GM23248 (cell line): Measurements from ENCODE around the gene EPM2A. TPM values are rescaled to one million over a fixed set of nuclear protein-coding genes. Genes with fewer than 3 reads are reported as not detected.

Experiments used
- DNase-seq: peaks from one replicate; pipeline ENCODE4 v3.0.0-alpha.2; 2015
- H2AFZ ChIP-seq: fragments of 200-600 bp; sonication (generic); 2 replicates; pipeline ENCODE4 v1.6.1; 2016; ENCODE audit warnings: antibody characterized with exemption
- H3F3A ChIP-seq: fragments of 200-600 bp; sonication (generic); 2 replicates; pipeline ENCODE4 v1.6.1; 2016; ENCODE audit warnings: mild to moderate bottlenecking, antibody characterized with exemption, mixed run types; ENCODE audit not compliant: insufficient read depth
- H3K27ac ChIP-seq: fragments of 200-600 bp; sonication (generic); 2 replicates; pipeline ENCODE4 v1.5.1; 2016; ENCODE audit warnings: mild to moderate bottlenecking
- H3K27me3 ChIP-seq: fragments of 200-600 bp; sonication (generic); replicated peaks from 2 replicates; pipeline ENCODE4 v1.6.1; 2016; ENCODE audit warnings: mild to moderate bottlenecking; ENCODE audit not compliant: insufficient read depth
- H3K36me3 ChIP-seq: fragments of 200-600 bp; sonication (generic); 2 replicates; pipeline ENCODE4 v1.6.1; 2016; ENCODE audit warnings: low read depth, mild to moderate bottlenecking
- H3K4me1 ChIP-seq: fragments of 200-600 bp; sonication (generic); 2 replicates; pipeline ENCODE4 v1.6.1; 2016; ENCODE audit warnings: mild to moderate bottlenecking; ENCODE audit not compliant: insufficient read depth
- H3K4me2 ChIP-seq: fragments of 200-600 bp; sonication (generic); one replicate; pipeline ENCODE4 v1.6.1; 2016; ENCODE audit warnings: mild to moderate bottlenecking; ENCODE audit not compliant: unreplicated experiment
- H3K4me3 ChIP-seq: fragments of 200-600 bp; sonication (generic); 2 replicates; pipeline ENCODE4 v1.5.1; 2016; ENCODE audit warnings: mild to moderate bottlenecking
- H3K79me2 ChIP-seq: fragments of 200-600 bp; sonication (generic); 2 replicates; pipeline ENCODE4 v1.6.1; 2016; ENCODE audit warnings: mild to moderate bottlenecking; ENCODE audit not compliant: insufficient read depth
- H3K9ac ChIP-seq: fragments of 200-600 bp; sonication (generic); 2 replicates; pipeline ENCODE4 v1.6.1; 2016; ENCODE audit warnings: mild to moderate bottlenecking
- H3K9me2 ChIP-seq: fragments of 200-600 bp; sonication (generic); 2 replicates; pipeline ENCODE4 v1.6.1; 2016; ENCODE audit warnings: mixed run types, mild to moderate bottlenecking, moderate library complexity; ENCODE audit not compliant: insufficient read depth
- H3K9me3 ChIP-seq: fragments of 200-600 bp; sonication (generic); one replicate; pipeline ENCODE4 v1.6.1; 2017; ENCODE audit warnings: low read depth
- H4K20me1 ChIP-seq: fragments of 200-600 bp; sonication (generic); 2 replicates; pipeline ENCODE4 v1.6.0; 2016; ENCODE audit not compliant: insufficient read depth
- EZH2 ChIP-seq: fragments of 200-600 bp; sonication (generic); IDR thresholded peaks from 2 replicates; pipeline ENCODE4 v1.6.1; 2018; ENCODE audit warnings: antibody characterized with exemption, mild to moderate bottlenecking; ENCODE audit not compliant: insufficient read depth, poor library complexity, severe bottlenecking
- EZH2phosphoT487 ChIP-seq: fragments of 200-600 bp; sonication (generic); IDR thresholded peaks from 2 replicates; pipeline ENCODE4 v1.6.1; 2018; ENCODE audit warnings: antibody characterized with exemption, moderate library complexity, mild to moderate bottlenecking, low read depth; ENCODE audit not compliant: insufficient read depth
- WGBS, 2 experiments: methylation state at CpG; one replicate each; pipeline ENCODE4 v1.1.6; 2015 to 2017; ENCODE audit warnings: low lambda C conversion rate in 2 of 2, low coverage in 1 of 2; ENCODE audit errors: missing lambda C conversion rate in 2 of 2; 5-methylcytosine and 5-hydroxymethylcytosine counted together
- in situ Hi-C: fragments of 300-500 bp; cut with MboI; formaldehyde crosslinking; loops from 2 replicates; pipeline ENCODE4 v1.15.0; 2020
- polyA plus RNA-seq: library from polyadenylated mRNA; unstranded; fragments of >200 nt; fragmentation: Nextera tagmentation; extraction: Ambion mirVana; gene quantifications from 2 replicates; pipeline ENCODE4 v1.2.1, GENCODE V29; 2016
- total RNA-seq: library from RNA; depleted of rRNA; stranded (reverse); fragments of >200 nt; shearing (Covaris generic); gene quantifications from 2 replicates; pipeline ENCODE4 v1.2.3, GENCODE V29; 2014

EPM2A gene
- total and polyA plus RNA-seq, 2 experiments from 2014 or later: 2.7 to 3.5 TPM

GRCh38 chr6:145729887-145730286 is 5.4 kb downstream of the EPM2A start:
- H3K27me3 ChIP-seq: no peaks in the 10 kb centered on the region
- no peak for TF ChIP-seq EZH2
- H3K4me3 ChIP-seq: no peak overlapping the region
- H3K36me3 ChIP-seq: no peaks in the 10 kb centered on the region
- H3K9ac ChIP-seq: no peak overlapping the region
- no peaks in the 10 kb centered on the region for H4K20me1 ChIP-seq
- H3K9me2 ChIP-seq: no peaks in the 10 kb centered on the region; the same call in 1 of the 2 replicates
- DNase-seq: no peak
- peaks cover 8% of the 10 kb centered on the region for H3K4me1 ChIP-seq
- 90 to 98% methylated on average over 2 of the region's 2 CpGs for WGBS, 2 experiments
- H3K79me2 ChIP-seq: no peaks in the 10 kb centered on the region
- H3F3A ChIP-seq: peaks cover 11% of the 10 kb centered on the region; the same call in 1 of the 2 replicates
- H3K27ac ChIP-seq: no peak overlapping the region
- H3K9me3 ChIP-seq: no peaks in the 10 kb centered on the region
- in situ Hi-C loops: no loop called here
- no peak overlapping the region for H2AFZ ChIP-seq
- no peak overlapping the region for H3K4me2 ChIP-seq

- TF ChIP-seq EZH2 (no peak), EZH2phosphoT487 (no peak)
- no peak overlapping the region for H3K4me3 ChIP-seq
- no peaks in the 10 kb centered on the region for H3K9me3 ChIP-seq
- H3K27ac ChIP-seq: no peak overlapping the region
- H3K36me3 ChIP-seq: no peaks in the 10 kb centered on the region
- no peaks in the 10 kb centered on the region; the same call in 1 of the 2 replicates for H3K9me2 ChIP-seq
- H4K20me1 ChIP-seq: no peaks in the 10 kb centered on the region
- no peaks in the 10 kb centered on the region for H3K27me3 ChIP-seq
- H3K4me2 ChIP-seq: no peak overlapping the region
- peaks cover 2% of the 10 kb centered on the region; the same call in 1 of the 2 replicates for H3F3A ChIP-seq
- peaks cover 2% of the 10 kb centered on the region for H3K4me1 ChIP-seq
- H3K9ac ChIP-seq: no peak overlapping the region
- in situ Hi-C loops: no loop called here
- no peak for DNase-seq
- no peak overlapping the region for H2AFZ ChIP-seq
- WGBS, 2 experiments: 67 to 88% methylated on average over 1 of the region's 1 CpG
- H3K79me2 ChIP-seq: no peaks in the 10 kb centered on the region
These were observed 6.6 kb downstream of the EPM2A start for GRCh38 chr6:145728444-145729385.

- WGBS, 2 experiments: 72 to 78% methylated on average over 5 of the region's 5 CpGs
These were observed 7.4 kb downstream of the EPM2A start for GRCh38 chr6:145727817-145728388.

GRCh38 chr6:145725570-145725969 is 9.8 kb downstream of the EPM2A start:
- Histone ChIP-seq H3K4me3 (no peak overlapping the region), H3K9ac (no peak overlapping the region), H3K9me2 (no peaks in the 10 kb centered on the region), H3K79me2 (no peaks in the 10 kb centered on the region), H3K4me2 (no peak overlapping the region), H3K27ac (no peak overlapping the region), H3F3A (no peaks in the 10 kb centered on the region), H3K9me3 (no peaks in the 10 kb centered on the region), H3K4me1 (no peaks in the 10 kb centered on the region), H2AFZ (no peak overlapping the region), H3K27me3 (no peaks in the 10 kb centered on the region), H3K36me3 (no peaks in the 10 kb centered on the region), H4K20me1 (no peaks in the 10 kb centered on the region)
- TF ChIP-seq EZH2 (no peak), EZH2phosphoT487 (no peak)
- WGBS, 2 experiments: 59 to 71% methylated on average over 2 of the region's 2 CpGs
- in situ Hi-C loops: no loop called here
- DNase-seq: no peak

More at GRCh38 chr6:145727817-145728388, 7.4 kb downstream of the EPM2A start:
- Histone ChIP-seq H3K27ac (no peak overlapping the region), H3K36me3 (no peaks in the 10 kb centered on the region), H4K20me1 (no peaks in the 10 kb centered on the region), H3K9me2 (no peaks in the 10 kb centered on the region; the same call in 1 of the 2 replicates), H3K9ac (no peak overlapping the region), H2AFZ (no peak overlapping the region), H3K4me3 (no peak overlapping the region), H3K27me3 (no peaks in the 10 kb centered on the region), H3K4me2 (no peak overlapping the region), H3K9me3 (no peaks in the 10 kb centered on the region), H3F3A (no peaks in the 10 kb centered on the region), H3K79me2 (no peaks in the 10 kb centered on the region), H3K4me1 (no peaks in the 10 kb centered on the region)
- no peak for TF ChIP-seq EZH2
- no peak for TF ChIP-seq EZH2phosphoT487
- no peak for DNase-seq
- in situ Hi-C loops: no loop called here
